HG03442 (cell line): Measurements from ENCODE around the gene LZTR1.

Experiments used
- ATAC-seq: cut with Tn5 transposase; IDR thresholded peaks from one replicate; pipeline ENCODE4 v1.9.1; 2021; ENCODE audit warnings: mild to moderate bottlenecking, moderate library complexity; ENCODE audit not compliant: unreplicated experiment

Gene LZTR1

DNA sequence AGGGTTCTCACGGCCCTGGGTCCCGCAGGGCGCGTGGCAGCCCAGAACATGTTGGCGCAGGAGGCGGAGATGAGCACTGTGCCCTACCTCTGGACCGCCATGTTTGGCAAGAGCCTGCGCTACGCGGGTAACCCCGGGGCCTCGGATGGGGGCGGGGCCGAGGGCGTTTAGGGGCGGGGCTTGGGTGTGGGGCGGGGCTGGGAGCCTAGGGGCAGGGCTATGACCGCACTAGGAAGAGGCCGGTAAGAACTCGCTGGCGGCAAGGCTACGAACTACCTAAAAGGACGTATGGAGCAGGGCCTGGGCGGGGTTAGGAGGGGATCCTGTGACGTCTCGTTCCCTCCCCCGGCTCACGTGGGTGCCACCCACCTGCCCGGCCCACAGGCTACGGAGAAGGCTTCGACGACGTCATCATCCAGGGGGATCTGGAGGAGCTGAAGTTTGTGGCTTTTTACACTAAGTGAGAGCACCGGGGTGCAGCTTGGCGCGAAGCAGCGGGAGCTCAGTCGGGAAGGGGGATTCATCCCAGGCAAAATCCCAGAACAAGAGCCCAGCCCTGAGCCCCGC lies 2.8 kb upstream of the LZTR1 start:
- no peak for ATAC-seq

DNA sequence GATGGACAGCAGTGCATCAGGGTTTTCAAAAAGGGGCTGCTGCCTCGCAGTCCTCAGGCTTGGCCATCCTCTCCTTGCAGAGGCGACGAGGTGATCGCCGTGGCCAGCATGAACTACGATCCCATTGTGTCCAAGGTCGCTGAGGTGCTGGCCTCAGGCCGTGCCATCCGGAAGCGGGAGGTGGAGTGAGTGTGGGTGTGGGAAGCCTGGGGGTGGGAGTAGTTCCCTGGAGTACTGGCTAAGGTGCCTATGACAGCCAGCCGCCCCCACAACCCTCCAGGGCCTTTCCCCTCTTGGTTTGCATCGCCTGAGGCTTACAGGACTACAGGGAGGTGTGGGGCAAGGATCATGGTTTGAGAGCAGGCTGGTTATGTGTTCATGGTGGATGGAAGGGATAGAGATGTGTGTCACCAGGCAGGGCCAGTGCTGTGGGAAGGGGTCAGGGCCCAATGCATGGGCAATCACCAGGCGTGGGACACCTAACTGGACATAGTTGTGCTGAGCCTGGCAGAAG lies 2.1 kb upstream of the LZTR1 start:
- ATAC-seq: no peak

DNA sequence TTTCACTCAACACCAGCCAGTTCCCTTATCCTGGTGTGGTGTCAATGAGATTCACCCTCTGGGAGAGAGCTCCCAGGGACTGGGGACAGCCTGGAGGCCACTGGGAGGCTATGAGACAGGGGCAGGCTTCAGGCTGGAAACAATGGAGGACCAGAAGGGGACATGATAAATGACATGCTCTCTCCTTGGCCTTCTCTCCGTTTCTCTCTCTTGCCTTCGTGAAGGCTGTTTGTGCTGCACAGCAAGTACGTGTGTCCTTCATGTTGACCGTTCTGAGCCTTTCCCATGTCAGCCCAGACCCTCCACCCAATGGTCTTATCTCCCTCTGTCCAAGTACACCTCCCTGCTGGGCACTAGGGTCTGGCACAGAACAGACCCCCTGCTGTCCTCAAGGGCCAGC lies 1.6 kb upstream of the LZTR1 start:
- no peak for ATAC-seq

DNA sequence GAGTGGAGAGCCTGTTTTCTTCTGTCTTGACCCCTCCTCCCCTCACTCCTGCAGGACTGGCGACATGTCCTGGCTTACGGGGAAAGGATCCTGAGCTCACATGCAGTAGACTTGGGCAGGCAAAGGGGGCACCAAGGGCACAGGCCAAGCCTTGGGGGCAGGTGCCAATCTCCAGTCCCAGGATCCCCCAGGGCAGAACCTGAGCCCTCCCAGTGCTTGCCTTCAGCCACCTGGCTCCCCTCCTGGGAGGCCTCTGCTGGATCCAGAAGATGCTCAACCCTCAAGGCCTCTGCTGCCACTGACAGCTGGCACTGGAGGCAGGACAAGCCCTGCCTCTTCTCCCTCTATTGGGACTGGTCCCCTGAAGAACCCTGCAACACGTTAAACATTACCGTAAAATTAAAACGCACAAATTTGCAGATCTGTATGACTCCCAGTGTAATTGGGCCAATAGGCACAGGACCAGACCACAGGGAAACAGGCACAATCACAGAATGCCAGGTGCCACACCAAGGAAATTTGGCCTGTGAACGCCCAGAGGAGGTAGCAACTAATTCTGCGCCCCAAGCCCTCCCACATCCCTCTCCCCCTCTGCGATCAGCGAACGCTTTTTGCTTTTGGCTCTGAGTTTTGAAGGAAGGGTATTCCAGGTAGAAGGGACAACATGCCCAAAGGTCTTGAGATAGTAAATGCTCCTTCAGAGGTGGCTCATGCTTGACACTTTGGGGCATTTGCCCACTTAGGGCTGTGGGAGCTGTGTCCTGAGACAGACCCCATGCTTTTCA lies 967 bp upstream of the LZTR1 start:
- ATAC-seq: no peak

DNA sequence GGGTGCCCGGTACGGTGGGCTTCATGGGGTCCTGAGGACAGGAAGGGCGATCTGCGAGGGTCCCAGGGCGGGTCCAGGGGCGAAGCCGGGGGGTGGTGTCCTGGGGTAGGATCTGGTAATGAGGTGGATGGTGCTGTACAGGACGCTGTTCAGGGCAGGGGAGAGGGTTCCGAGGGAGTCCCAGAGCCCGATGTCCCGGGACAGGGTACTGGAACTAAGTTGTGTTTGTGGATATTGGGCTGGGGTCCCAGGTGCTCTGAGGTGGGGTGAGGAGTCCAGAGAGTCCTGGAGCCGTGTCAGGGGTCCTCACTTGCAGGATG lies 426 bp downstream of the LZTR1 start:
- ATAC-seq: no peak

DNA sequence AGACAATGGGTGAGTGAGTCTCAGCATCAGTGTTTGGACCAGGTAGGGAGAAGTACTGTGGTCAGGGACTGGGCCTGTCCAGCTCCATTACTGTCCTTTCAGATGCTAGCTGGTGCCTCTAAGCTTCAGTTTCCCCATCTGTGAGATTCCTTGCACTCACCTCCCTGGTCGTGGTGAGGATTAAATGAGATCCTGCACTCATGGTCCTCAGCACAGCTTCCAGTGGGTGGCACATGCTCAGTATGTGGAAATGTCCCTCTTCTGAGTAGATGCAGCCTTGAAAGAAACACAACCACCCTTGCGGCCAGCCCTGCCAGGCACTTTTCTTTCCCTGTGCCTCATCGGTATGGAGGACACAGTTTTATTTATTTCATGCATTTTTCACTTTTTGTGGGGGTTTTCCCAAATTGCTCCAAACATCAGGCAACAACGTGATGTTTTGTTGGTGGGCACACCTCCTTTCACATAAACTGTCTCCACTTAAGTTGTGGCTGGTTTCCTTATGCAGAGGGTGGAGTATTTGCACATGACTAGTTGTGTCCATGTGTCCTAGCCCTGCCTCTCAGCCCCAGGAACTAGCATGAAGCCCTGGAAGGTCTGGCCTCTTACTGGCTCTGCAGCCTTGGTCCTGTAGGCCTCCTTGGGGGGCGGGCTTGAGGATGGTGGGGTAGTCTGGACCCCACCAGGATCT lies 1.1 kb downstream of the LZTR1 start:
- ATAC-seq: no peak

DNA sequence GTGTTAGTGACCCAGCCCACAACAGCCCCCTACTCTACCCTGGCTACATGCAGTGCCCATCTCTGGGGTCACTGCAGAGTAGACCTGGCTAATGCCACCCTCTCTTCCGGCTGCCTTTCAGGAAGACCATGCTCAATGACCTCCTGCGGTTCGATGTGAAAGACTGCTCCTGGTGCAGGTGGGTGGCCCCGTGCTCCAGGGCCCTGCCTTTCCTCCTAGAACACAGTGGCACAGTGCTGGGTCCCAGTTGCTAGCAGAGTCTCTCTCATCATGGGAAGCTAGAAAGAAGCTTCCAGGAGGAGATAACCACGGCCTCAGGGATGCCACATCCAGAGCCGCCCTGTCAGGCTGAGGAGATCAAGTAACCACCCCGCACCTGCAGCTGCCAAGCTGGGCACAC lies 3.6 kb downstream of the LZTR1 start:
- ATAC-seq: no peak

DNA sequence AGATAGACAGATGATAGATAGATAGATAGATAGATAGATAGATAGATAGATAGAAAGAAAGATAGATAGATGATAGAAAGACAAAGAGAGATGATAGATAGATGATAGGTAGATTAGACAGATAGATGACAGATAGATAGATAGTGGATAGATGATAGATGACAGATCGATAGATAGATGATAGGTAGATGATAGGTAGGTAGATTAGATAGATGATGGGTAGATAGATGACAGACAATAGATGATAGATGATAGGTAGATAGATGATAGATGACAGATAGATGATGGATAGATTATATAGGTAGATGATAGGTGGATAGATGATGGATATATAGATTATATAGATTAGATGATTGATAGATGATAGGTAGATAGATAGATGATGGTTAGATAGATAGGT lies 4.3 kb downstream of the LZTR1 start:
- no peak for ATAC-seq

DNA sequence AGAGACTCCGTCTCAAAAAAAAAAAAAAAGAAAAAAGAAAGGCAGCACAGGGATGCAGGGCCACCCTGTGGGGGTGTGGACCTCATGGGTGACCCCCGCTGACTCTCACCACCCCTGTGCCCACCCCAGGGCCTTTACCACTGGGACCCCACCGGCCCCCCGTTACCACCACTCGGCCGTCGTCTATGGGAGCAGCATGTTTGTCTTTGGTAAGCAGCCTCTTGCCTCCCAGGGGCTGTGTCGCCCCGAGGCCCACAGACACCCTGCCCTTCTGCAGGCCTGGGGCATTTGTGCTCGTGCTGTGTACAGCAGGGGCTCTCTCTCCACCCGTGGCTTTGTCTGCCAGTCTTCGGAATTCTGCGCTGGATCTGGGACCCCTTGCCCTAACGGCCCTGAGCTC lies 5.3 kb downstream of the LZTR1 start:
- ATAC-seq: no peak

DNA sequence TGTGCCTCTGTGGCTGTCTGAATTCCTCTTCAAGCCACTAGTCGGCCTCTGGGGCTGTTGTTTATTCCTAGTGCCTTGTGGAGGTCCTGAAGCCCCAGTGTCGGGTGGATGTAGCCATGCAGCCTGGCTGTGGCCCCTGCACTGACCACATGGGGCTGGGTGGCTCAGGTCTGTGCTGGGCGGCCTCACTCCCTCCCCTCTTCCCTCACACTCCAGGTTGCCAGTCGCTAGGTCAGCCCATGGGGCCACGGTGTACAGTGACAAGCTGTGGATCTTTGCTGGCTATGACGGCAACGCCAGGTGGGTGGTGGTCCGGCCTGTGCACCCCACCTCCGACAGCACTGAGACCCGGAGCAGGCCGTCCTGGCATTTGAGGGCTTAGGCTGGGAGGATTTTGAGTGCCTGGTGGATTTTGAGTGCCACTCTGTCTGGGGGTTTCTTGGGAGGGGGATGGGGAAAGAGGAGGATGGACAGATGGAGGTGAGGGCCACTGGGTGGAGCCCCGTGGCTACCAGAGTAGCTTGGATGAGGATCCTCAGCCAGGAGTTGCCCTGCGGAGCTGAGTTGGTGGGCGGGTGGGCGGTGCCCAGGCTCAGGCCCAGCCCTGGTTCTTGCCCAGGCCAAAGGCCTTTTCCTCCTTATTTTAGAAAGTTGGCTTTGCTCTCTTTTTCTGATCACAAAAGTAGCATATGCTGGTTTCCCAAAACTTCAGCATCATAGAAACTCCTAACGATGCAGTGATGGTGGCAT lies 6.7 kb downstream of the LZTR1 start:
- ATAC-seq: no peak

DNA sequence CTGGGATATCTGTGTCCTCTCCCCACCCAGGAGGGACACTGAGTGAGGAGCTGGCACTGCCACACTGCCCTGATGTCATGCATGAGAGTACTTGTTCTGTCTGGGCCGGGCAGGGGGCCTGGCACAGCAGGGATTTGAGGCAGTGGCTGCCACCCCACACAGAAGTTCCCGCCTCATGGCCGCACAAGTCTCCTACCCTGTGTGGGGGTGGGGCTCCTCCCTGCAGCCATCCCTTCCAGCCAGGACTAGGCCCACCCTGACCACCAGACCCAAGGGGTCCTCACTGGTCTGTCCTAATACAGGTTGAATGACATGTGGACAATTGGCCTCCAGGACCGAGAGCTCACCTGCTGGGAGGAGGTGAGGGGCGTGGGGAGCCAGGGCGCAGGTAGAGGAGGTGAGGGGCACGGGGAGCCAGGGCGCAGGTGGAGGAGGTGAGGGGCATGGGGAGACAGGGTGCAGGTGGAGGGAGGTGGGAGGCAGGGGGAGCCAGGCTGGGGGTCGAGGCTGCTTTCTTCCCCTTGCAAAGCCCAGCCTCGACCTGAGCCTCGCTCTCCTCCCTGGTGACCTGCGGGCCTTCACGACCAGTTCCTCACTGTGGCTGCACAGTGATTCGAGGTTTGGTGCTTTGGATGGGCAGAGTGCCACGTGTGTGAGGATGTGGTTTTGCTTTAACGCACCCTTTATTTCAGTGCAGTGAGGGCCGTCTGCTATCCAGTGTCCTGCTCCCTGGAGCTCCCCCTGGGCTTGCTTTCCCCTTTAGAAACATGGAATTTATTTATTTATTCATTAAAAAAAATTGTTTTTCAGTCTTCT lies 7.4 kb downstream of the LZTR1 start:
- no peak for ATAC-seq

DNA sequence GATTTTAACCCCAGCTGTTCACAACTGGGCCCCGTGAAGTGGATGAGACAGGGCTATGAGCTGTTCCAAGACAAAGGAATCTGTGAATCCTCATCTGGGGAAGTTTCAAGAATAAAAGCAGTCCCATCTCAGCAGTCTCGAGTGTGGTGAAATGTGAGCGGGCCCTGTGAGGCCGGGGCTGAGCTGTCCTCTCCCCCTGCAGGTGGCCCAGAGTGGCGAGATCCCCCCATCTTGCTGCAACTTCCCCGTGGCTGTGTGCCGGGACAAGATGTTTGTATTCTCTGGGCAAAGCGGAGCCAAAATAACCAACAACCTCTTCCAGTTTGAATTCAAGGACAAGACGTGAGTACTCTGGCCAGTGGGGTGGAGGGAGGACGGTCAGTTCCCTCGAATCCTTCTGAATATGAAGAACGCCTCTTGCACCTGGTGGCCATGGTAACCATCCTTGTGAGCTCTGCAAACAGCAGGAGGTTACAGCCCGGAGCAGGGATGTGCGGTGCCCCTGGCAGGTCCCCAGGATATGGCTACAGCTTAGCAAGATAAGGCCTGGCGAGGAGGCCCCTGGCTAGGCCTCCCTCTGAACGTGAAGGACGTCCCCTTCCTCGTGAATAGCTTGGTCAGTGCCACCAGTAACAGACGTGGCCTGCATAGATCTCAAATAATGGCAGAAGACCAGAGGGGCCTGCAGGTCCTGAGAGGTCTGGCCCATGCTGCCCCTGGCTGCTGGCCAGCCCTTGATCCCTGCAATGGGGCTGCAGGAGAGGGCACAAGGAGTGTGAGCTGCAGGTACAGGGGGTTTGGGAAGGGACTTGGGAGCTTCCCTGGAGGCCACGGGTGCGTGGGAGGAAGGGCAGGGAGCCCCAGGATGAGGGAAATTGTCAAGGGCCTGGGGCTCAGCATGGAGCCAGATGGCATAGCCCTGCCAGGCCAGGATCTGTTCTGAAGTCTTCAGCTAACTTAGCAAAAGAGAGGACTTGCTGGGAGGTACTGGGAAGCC lies 8.4 kb downstream of the LZTR1 start:
- no peak for ATAC-seq

DNA sequence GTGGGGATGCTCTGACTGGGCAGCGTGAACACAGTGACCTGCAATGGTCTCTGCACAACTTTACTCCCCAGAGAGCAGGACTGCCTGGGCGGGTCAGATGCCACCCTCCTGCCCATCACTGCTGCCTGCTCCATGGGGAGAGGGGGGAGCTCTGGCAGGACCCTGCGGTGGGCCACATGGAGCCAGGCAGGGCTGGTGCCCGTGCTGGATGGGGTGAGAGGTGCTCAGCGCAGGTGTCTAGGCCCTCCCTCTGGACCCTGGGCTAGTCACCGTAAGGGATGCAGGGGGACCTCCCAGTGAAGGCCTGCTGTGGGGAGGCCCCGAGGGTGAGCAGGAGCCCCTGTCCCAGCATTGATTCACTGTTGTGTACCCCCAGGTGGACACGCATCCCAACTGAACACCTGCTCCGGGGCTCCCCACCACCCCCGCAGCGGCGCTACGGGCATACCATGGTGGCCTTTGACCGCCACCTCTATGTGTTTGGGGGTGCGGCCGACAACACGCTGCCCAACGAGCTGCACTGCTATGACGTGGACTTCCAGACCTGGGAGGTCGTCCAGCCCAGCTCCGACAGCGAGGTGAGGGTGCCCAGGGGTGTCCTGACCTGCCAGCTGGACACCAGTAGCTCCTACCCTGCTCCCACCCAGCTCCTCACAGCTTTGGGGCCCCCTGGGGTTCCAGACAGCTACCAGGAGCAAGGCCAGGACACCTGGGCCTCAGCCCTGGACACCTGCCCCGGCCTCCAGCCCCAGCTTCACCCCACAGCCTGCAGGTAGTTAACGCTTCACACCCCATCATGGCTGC lies 9.4 kb downstream of the LZTR1 start:
- no peak for ATAC-seq

DNA sequence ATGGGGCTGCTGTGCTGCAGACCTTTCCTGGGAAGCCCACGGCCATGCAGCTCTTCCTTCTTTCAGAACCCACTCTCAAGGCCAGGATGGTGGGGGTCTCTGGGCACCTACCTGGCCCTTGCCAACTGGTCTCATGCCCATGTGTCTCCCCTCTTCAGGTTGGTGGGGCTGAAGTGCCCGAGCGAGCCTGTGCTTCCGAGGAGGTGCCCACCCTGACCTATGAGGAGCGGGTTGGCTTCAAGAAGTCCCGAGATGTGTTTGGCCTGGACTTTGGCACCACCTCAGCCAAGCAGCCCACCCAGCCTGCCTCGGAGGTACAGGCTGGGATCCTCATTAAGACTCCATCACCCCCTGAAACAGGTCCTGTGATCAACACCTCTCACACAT lies 10.0 kb downstream of the LZTR1 start:
- ATAC-seq: no peak

DNA sequence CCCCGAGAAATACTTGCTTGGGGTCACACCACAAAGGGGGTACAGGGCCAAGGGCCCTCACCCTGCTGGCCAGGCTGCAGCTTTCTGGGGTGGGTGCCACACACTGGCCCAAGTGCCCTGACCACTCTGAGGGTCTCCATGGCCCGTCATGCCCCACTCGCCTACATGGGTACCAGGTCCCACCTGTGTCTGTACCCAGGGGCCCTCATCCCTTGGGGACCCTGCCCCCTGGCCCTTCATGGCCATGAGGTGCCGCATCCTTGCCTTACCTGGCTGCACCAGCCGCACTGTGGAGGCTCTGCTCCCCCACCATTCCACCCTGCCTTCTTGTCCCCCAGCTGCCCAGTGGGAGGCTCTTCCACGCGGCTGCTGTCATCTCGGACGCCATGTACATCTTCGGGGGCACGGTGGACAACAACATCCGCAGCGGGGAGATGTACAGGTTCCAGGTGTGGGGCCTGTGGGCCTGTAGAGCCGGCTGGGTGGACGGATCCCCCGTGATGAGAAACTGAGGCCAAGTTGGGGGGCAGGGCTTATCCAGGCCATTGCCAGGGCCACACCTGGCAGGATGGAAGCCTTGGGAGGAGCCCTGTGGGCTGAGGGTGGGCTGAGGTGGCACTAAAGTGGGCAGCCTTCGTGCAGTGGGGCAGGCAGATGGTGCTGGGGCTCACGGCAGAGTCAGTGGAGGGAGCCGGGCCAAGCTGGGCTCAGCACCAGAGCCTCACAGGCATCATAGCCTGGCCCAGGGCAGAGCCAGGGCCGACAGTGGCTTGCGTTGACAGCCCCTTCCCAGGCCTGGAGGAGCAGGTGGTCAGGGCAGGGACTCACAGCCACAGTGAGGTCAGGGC lies 10.6 kb downstream of the LZTR1 start:
- ATAC-seq: no peak

DNA sequence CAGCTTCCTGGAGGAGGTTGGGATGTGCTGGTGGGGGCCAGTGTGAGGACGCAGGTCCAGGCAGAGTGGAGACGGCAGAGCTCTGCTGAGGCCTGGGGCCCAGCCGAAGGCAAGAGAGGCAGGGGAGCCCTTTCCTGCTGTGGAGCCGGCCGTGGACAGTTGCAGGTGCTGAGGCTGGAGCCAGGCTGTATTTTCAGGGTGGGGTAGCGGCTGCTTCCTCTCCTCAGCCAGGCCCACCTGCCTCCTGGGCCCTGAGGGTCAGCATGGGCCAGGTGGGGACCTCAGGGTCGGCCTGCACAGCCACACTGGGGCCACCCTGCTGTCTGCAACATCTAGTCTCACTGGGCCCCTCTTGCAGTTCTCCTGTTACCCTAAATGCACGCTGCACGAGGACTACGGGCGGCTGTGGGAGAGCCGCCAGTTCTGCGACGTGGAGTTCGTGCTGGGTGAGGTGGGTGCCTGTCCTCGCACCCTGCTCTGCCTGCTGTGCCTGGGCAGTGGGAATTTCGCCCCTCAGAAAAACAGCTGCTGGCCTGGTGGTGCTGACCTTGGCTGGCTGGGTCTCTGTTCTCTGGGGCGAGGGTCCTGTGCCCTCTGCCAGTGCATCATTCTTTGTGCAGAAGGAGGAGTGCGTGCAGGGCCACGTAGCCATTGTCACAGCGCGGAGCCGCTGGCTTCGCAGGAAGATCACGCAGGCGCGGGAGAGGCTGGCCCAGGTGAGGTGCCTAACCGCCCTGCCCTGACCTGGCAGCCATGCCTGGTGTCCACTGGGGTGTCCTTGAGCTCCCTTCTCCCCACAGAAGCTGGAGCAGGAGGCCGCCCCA lies 11.4 kb downstream of the LZTR1 start:
- no peak for ATAC-seq
